GM13976 (cell line): ENCODE measurements around the gene SNAP23.

ENCODE experiments used
- DNase-seq: peaks from one replicate; pipeline ENCODE4 v3.0.0; 2012; ENCODE audit warnings: low spot score
- in situ Hi-C: fragments of 300-500 bp; cut with MboI; formaldehyde crosslinking; loops from one replicate; pipeline ENCODE4 v1.12.0; 2022; ENCODE audit warnings: low sequenced_read_pairs, mixed read lengths, inconsistent platforms; ENCODE audit not compliant: unreplicated experiment
- TF ChIP-seq, protein P1 (sequence below): IDR thresholded peaks from 2 replicates; pipeline ENCODE4 v1.5.1; 2012; ENCODE audit warnings: borderline replicate concordance, mild to moderate bottlenecking; ENCODE audit not compliant: insufficient read depth; ENCODE audit errors: extremely low read depth, missing control alignments, control extremely low read depth

The SNAP23 gene

DNA sequence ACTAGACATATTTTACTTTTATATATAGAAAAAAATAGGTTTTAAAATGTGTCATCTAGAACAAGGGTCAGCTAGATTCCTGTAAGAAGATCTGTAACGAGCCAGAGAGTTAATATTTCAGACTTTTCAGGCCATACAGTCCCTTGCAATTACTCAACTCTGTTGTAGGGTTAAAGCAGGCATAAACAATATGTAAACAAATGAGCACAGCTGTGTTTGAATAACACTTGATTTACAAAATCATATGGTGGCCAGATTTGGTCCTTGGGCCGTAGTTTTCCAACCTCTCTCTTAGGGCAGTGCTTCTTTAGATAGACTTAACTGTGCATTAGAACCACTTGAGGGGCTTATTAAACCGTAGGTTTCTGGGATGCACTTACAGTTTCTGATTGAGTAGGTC is 33.5 kb downstream of the SNAP23 start:
- DNase-seq, result no peak
- in situ Hi-C loops, result no loop called here
- TF ChIP-seq, protein P1, sequence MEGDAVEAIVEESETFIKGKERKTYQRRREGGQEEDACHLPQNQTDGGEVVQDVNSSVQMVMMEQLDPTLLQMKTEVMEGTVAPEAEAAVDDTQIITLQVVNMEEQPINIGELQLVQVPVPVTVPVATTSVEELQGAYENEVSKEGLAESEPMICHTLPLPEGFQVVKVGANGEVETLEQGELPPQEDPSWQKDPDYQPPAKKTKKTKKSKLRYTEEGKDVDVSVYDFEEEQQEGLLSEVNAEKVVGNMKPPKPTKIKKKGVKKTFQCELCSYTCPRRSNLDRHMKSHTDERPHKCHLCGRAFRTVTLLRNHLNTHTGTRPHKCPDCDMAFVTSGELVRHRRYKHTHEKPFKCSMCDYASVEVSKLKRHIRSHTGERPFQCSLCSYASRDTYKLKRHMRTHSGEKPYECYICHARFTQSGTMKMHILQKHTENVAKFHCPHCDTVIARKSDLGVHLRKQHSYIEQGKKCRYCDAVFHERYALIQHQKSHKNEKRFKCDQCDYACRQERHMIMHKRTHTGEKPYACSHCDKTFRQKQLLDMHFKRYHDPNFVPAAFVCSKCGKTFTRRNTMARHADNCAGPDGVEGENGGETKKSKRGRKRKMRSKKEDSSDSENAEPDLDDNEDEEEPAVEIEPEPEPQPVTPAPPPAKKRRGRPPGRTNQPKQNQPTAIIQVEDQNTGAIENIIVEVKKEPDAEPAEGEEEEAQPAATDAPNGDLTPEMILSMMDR, result no peak

DNA sequence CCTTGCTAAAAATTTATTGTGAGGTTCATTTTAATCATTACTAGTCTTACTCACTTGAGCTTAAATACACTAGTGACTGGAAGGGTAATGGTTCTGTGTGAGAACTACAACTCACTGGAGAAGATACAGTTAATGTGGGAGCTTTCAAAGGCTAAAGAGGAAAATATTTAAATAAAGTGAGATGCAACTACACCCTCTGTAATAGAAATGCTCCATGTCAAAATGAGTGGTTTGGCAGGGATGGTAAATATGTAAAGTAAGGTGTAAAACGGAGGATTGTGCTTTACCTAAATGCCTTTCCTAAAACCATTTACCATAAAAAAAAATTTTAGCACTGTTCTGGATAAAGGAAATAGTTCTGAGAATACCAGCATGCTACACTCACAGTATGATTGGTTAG is 37.8 kb downstream of the SNAP23 start:
- TF ChIP-seq, protein P1, result no peak
- in situ Hi-C loops, result no loop called here
- DNase-seq, result no peak

DNA sequence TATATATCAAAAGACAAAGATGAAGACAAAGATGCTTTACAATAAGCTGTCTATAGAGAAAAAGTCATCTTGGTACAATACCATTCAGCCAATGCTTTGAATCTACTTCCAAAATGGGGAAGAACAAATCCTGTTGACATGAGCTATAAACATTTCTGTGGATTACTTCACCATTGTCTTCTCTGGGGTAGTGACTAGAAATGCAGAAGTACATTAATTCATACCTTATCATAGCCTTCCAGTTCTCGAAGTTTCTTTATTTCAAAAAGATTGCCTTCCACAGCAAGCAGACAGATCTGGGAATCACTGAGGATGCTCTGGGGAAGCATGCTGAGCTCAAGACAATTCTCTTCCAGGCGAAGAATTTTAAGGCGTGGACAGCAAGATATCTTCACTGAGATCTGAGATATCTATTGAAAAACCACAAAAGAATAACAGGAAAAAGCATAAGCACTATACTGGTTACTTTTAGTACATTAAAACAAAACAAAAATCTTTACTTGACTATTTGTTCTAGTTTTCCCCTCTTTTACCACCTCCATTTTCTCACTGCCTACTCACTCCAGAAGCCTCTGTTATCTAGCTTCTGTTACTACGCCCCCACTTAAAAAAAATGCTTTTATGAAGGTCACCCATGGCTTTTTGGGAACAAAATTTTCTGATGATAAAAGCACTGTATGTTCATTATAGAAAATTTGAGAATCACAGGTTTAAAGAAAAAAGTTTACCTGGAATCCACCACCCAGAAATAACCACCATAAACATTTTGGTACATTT is 49.6 kb downstream of the SNAP23 start:
- TF ChIP-seq, protein P1, result no peak
- in situ Hi-C loops, result no loop called here
- no peak for DNase-seq

DNA sequence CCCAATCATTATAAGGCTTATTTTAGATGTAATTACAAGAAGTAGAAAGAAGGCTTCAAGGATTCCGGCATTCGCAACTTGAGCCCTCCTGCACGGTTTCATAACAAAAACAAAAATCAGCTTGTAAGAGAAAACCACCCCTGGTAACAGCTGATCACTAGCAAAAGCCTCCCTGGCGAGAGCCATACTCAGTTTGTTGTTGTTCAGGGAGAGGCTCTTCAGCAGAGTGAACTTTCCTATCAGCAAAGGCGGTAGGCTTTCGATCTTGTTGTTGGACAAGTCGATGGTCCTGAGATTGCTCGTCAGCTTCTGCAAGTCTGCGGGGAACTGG is 52.4 kb downstream of the SNAP23 start:
- DNase-seq, result no peak
- TF ChIP-seq, protein P1, result no peak
- in situ Hi-C loops, result no loop called here

DNA sequence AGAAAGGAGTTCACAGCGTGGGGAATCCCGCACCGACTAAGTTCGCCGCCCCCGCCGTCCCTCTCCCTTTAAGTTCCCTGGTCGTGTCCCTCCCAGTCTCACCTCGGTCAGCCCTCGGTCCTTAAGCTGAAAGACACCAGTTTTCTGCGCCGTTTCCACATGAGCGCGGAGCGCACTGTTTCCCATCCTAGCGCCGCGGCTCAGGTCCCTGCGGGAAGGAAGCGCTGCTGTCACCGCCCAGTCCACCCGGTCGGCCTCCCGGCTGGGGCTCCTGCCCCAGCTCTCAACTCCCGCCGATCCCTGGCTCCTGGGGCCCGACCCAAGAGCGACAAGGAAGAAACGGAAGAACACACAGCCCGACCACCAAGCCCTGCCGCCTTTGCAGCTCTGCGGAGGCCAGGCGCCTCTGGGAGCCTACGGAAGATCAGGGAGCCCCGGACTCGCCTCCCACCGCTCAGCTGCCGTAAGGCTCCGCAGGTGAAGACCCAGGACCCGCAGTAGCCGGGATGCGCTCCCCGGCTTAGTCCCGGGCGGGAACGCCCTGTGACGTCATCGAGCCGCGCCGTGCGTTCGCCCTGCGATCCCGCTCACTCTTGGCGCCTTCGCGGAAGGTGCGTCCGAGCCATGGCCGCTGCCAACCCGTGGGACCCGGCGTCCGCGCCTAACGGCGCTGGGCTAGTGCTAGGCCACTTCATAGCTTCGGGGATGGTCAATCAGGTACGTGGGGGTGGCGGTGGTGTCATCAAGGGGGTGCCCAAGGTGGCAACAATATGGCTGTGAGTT is 53.0 kb downstream of the SNAP23 start, which contains the start of the genes HAUS2 and LRRC57:
TSS of gene HAUS2 (plus strand) at position 590 of the 783 bp plus-strand sequence. CDS start at position 625, 35 bp downstream.
TSS of gene LRRC57 (minus strand) at position 545 of the 783 bp plus-strand sequence. CDS start at position 186, 359 bp downstream.
- TF ChIP-seq, protein P1, result no peak
- DNase-seq, result peak; percentile 97

DNA sequence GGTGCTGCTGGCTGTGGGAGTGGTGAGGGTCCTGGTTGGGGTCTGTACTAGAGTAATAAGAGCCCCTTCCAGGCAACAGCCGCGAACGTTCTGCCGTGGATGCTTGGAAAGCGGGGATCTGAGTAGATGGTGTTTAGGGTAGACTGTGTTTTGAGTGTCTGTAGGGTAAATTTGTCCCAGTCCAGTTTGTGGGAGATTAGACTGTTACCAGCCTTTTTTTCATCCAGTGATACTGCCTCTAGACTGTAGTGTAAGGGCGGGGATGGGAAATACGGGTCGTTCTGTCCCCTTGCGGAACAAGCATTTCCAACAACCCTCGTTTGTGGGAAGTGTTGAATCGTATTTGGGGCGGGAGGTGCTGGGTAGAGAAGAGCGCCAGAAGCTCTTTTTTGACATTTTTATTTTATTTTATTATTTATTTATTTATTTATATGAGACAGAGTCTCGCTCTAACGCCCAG is 53.6 kb downstream of the SNAP23 start:
- in situ Hi-C loops, result no loop called here

More for the DNA sequence above, 53.0 kb downstream of the SNAP23 start, which contains the start of the genes HAUS2 and LRRC57:
- in situ Hi-C loops, result no loop called here

More for the DNA sequence above, 53.6 kb downstream of the SNAP23 start:
- peak; percentile 49 for DNase-seq
- TF ChIP-seq, protein P1, result no peak
